GM23338 (cell line): ENCODE results near the gene ZDHHC1. TPM values are rescaled to one million over a fixed set of nuclear protein-coding genes. Genes with fewer than 3 reads are reported as not detected.

Experiments used
- ATAC-seq: fragments of 200-7000 bp; cut with Tn5 transposase; 3 replicates; pipeline ENCODE4 v1.9.1; 2020
- DNase-seq: peaks from one replicate; pipeline ENCODE4 v3.0.0-alpha.2; 2015; ENCODE audit warnings: low spot score
- H2AFZ ChIP-seq: fragments of 200-600 bp; sonication (generic); 2 replicates; pipeline ENCODE4 v1.8.0; 2016; ENCODE audit warnings: antibody characterized with exemption, mild to moderate bottlenecking, moderate library complexity
- H3F3A ChIP-seq: fragments of 200-600 bp; sonication (generic); replicated peaks from 2 replicates; pipeline ENCODE4 v1.8.0; 2017; ENCODE audit warnings: antibody characterized with exemption, mixed run types, low read depth
- H3K27ac ChIP-seq: fragments of 200-600 bp; sonication (generic); 2 replicates; pipeline ENCODE4 v1.6.1; 2016; ENCODE audit warnings: low read depth
- H3K27me3 ChIP-seq: fragments of 200-600 bp; sonication (generic); 2 replicates; pipeline ENCODE4 v1.8.0; 2016; ENCODE audit warnings: mild to moderate bottlenecking, mixed run types, moderate library complexity; ENCODE audit not compliant: insufficient read depth
- H3K36me3 ChIP-seq: fragments of 200-600 bp; sonication (generic); 2 replicates; pipeline ENCODE4 v1.8.0; 2016; ENCODE audit warnings: mild to moderate bottlenecking; ENCODE audit not compliant: insufficient read depth
- H3K4me1 ChIP-seq: fragments of 200-600 bp; sonication (generic); 2 replicates; pipeline ENCODE4 v1.8.0; 2016; ENCODE audit warnings: mild to moderate bottlenecking, moderate library complexity; ENCODE audit not compliant: insufficient read depth
- H3K4me2 ChIP-seq: fragments of 200-600 bp; sonication (generic); 2 replicates; pipeline ENCODE4 v1.7.1; 2017; ENCODE audit warnings: mixed run types
- H3K4me3 ChIP-seq: fragments of 200-600 bp; sonication (generic); 2 replicates; pipeline ENCODE4 v1.6.1; 2016; ENCODE audit warnings: mixed run types
- H3K79me2 ChIP-seq: fragments of 200-600 bp; sonication (generic); replicated peaks from 2 replicates; pipeline ENCODE4 v1.8.0; 2017; ENCODE audit warnings: mild to moderate bottlenecking; ENCODE audit not compliant: insufficient read depth
- H3K9me2 ChIP-seq: fragments of 200-600 bp; sonication (generic); 2 replicates; pipeline ENCODE4 v1.8.0; 2017; ENCODE audit not compliant: insufficient read depth
- H4K20me1 ChIP-seq: fragments of 200-600 bp; sonication (generic); replicated peaks from 2 replicates; pipeline ENCODE4 v1.8.0; 2017; ENCODE audit warnings: mild to moderate bottlenecking; ENCODE audit not compliant: insufficient read depth
- H3K27ac Mint-ChIP-seq: 2 replicates; pipeline ENCODE4 v1.8.0; 2020; ENCODE audit warnings: inconsistent platforms, mild to moderate bottlenecking, moderate library complexity, mixed read lengths
- H3K27me3 Mint-ChIP-seq: 3 replicates; pipeline ENCODE4 v1.8.0; 2022; ENCODE audit warnings: low read depth, mild to moderate bottlenecking, moderate library complexity, mixed read lengths, inconsistent platforms; ENCODE audit not compliant: insufficient read depth, poor library complexity
- H3K36me3 Mint-ChIP-seq: 3 replicates; pipeline ENCODE4 v1.8.0; 2021; ENCODE audit warnings: low read depth, mild to moderate bottlenecking, inconsistent platforms, moderate library complexity, mixed read lengths
- H3K4me1 Mint-ChIP-seq: 3 replicates; pipeline ENCODE4 v1.8.0; 2020; ENCODE audit warnings: mild to moderate bottlenecking, inconsistent platforms, mixed read lengths
- H3K4me3 Mint-ChIP-seq: 3 replicates; pipeline ENCODE4 v1.8.0; 2021; ENCODE audit warnings: moderate library complexity, mild to moderate bottlenecking, inconsistent platforms, mixed read lengths
- H3K9me3 Mint-ChIP-seq: 3 replicates; pipeline ENCODE4 v1.8.0; 2020; ENCODE audit warnings: moderate library complexity, mild to moderate bottlenecking, inconsistent platforms, mixed read lengths
- CREB1 ChIP-seq: fragments of 250-450 bp; sonication (Bioruptor Pico); IDR thresholded peaks from 2 replicates; pipeline ENCODE4 v1.5.0; 2020; ENCODE audit warnings: low read depth, mild to moderate bottlenecking, moderate library complexity
- ETS1 ChIP-seq: IDR thresholded peaks from 2 replicates; pipeline ENCODE4 v1.6.1; 2016; ENCODE audit warnings: antibody characterized with exemption
- EZH2phosphoT487 ChIP-seq: fragments of 200-600 bp; sonication (generic); IDR thresholded peaks from one replicate; pipeline ENCODE4 v1.8.1; 2018; ENCODE audit warnings: antibody characterized with exemption; ENCODE audit not compliant: unreplicated experiment
- JUNB ChIP-seq: IDR thresholded peaks from one replicate; pipeline ENCODE4 v1.6.1; 2016; ENCODE audit warnings: antibody characterized with exemption; ENCODE audit not compliant: unreplicated experiment
- REST ChIP-seq: IDR thresholded peaks from one replicate; pipeline ENCODE4 v1.6.1; 2018; ENCODE audit warnings: antibody characterized with exemption; ENCODE audit not compliant: unreplicated experiment
- STAT1 ChIP-seq: IDR thresholded peaks from one replicate; pipeline ENCODE4 v1.6.1; 2016; ENCODE audit warnings: antibody characterized with exemption; ENCODE audit not compliant: unreplicated experiment
- ZNF114 ChIP-seq: fragments of 250-450 bp; sonication (Bioruptor Pico); IDR thresholded peaks from 2 replicates; pipeline ENCODE4 v1.5.0; 2020; ENCODE audit warnings: mild to moderate bottlenecking, moderate library complexity
- ZNF331 ChIP-seq: fragments of 250-450 bp; sonication (Bioruptor Pico); IDR thresholded peaks from 2 replicates; pipeline ENCODE4 v1.5.0; 2020; ENCODE audit warnings: low read depth, mild to moderate bottlenecking, moderate library complexity
- polyA plus RNA-seq: library from polyadenylated mRNA; unstranded; fragments of >200 nt; fragmentation: Nextera tagmentation; extraction: Ambion mirVana; gene quantifications from 2 replicates; pipeline ENCODE4 v1.2.1, GENCODE V29; 2016
- total RNA-seq: library from RNA; depleted of rRNA; stranded (reverse); fragments of >200 nt; shearing (Covaris generic); gene quantifications from 2 replicates; pipeline ENCODE4 v1.2.3, GENCODE V29; 2014

Gene ZDHHC1
- total and polyA plus RNA-seq, 2 experiments from 2014 or later = 1.4 to 2.7 TPM

- no peak overlapping the region for H3K4me3 Mint-ChIP-seq
Measured at GRCh38 chr16:67388191-67388590, 28.1 kb downstream of the ZDHHC1 start.

More at GRCh38 chr16:67388191-67388590, 28.1 kb downstream of the ZDHHC1 start:
- peaks cover 21% of the 10 kb centered on the region; the same call in 1 of the 2 replicates for H3K4me1 ChIP-seq
- H4K20me1 ChIP-seq = no peaks in the 10 kb centered on the region
- no peak for DNase-seq
- H3K27ac Mint-ChIP-seq = no peak overlapping the region
- no peaks in the 10 kb centered on the region; the same call in 2 of the 3 replicates for H3K36me3 Mint-ChIP-seq
- no peaks in the 10 kb centered on the region for H3K36me3 ChIP-seq
- no peak overlapping the region for H3K4me2 ChIP-seq
- TF ChIP-seq STAT1 (no peak), ZNF114 (CRISPR knock-in tag) (no peak), ETS1 (no peak), ZNF331 (CRISPR knock-in tag) (no peak), EZH2phosphoT487 (no peak), CREB1 (CRISPR knock-in tag) (no peak), REST (no peak), JUNB (no peak)
- ATAC-seq = no peak
- 0 out of 2 replicates have a peak, but pooled peaks cover 3% of the 10 kb centered on the region for H3F3A ChIP-seq
- peaks cover 15% of the 10 kb centered on the region for H3K27me3 ChIP-seq
- peaks cover 29% of the 10 kb centered on the region for H3K27me3 Mint-ChIP-seq
- H3K9me2 ChIP-seq = no peaks in the 10 kb centered on the region
- H3K4me1 Mint-ChIP-seq = peaks cover 23% of the 10 kb centered on the region
- no peak overlapping the region for H3K27ac ChIP-seq
- H3K4me3 ChIP-seq = no peak overlapping the region
- H3K9me3 Mint-ChIP-seq = no peaks in the 10 kb centered on the region
- no peak overlapping the region for H2AFZ ChIP-seq
- H3K79me2 ChIP-seq = no peaks in the 10 kb centered on the region
